ENCODE measurements around the gene L1CAM.

L1CAM gene

GRCh38 chrX:153882557-153882956 is 3.4 kb downstream of the L1CAM start:
- intact Hi-C loops (cut with micrococcal nuclease), result no loop called here
- no peak overlapping the region for H3K27ac Mint-ChIP-seq
- no peaks in the 10 kb centered on the region for H3K36me3 Mint-ChIP-seq (ENCODE audit: low read depth)
- H3K4me1 Mint-ChIP-seq (ENCODE audit: low read depth), result peaks cover 25% of the 10 kb centered on the region
- H3K27me3 Mint-ChIP-seq, result peaks cover 92% of the 10 kb centered on the region
- H3K4me3 Mint-ChIP-seq, result no peak overlapping the region
- H3K9me3 Mint-ChIP-seq, result no peaks in the 10 kb centered on the region

GRCh38 chrX:153882086-153882498 is 3.9 kb downstream of the L1CAM start:
- H3K4me1 Mint-ChIP-seq (ENCODE audit: low read depth), result peaks cover 25% of the 10 kb centered on the region
- no peaks in the 10 kb centered on the region for H3K36me3 Mint-ChIP-seq (ENCODE audit: low read depth)
- no peaks in the 10 kb centered on the region for H3K9me3 Mint-ChIP-seq

GRCh38 chrX:153881281-153881680 is 4.7 kb downstream of the L1CAM start:
- intact Hi-C loops (cut with micrococcal nuclease), result no loop called here

More at GRCh38 chrX:153882086-153882498, 3.9 kb downstream of the L1CAM start:
- no peak overlapping the region for H3K27ac Mint-ChIP-seq
- no peak overlapping the region for H3K4me3 Mint-ChIP-seq
- intact Hi-C loops (cut with micrococcal nuclease), result no loop called here
- H3K27me3 Mint-ChIP-seq, result peaks cover 90% of the 10 kb centered on the region

DNA sequence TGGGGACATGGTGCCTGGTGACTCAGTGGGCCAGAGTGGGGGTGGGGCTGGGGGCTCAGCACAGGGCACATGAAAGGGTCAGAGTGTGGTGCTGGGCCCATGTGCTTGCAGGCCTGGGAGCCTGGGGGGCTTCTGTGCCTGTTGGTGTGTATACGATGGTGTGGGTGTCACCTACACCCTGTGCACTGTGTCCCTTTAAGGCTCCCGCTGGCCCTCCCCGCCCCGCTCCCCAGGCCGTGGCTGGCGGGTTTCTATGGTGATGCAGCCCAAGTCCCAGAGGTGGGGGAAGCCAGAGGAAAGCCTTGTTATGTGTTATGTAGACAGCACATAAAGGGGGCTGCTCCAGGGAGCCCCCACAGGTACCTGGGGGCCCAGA is 5.5 kb downstream of the L1CAM start:
- H3K36me3 Mint-ChIP-seq (ENCODE audit: low read depth), result no peaks in the 10 kb centered on the region
- H3K27me3 Mint-ChIP-seq, result peaks cover 87% of the 10 kb centered on the region
- no peak overlapping the region for H3K4me3 Mint-ChIP-seq
- intact Hi-C loops (cut with micrococcal nuclease), result no loop called here
- no peaks in the 10 kb centered on the region for H3K9me3 Mint-ChIP-seq
- no peak overlapping the region for H3K27ac Mint-ChIP-seq
- peaks cover 25% of the 10 kb centered on the region for H3K4me1 Mint-ChIP-seq (ENCODE audit: low read depth)

More at GRCh38 chrX:153881281-153881680, 4.7 kb downstream of the L1CAM start:
- Mint-ChIP-seq H3K27ac (no peak overlapping the region), H3K36me3 (ENCODE audit: low read depth) (no peaks in the 10 kb centered on the region), H3K27me3 (peaks cover 85% of the 10 kb centered on the region), H3K9me3 (no peaks in the 10 kb centered on the region), H3K4me3 (no peak overlapping the region), H3K4me1 (ENCODE audit: low read depth) (peaks cover 25% of the 10 kb centered on the region)

DNA sequence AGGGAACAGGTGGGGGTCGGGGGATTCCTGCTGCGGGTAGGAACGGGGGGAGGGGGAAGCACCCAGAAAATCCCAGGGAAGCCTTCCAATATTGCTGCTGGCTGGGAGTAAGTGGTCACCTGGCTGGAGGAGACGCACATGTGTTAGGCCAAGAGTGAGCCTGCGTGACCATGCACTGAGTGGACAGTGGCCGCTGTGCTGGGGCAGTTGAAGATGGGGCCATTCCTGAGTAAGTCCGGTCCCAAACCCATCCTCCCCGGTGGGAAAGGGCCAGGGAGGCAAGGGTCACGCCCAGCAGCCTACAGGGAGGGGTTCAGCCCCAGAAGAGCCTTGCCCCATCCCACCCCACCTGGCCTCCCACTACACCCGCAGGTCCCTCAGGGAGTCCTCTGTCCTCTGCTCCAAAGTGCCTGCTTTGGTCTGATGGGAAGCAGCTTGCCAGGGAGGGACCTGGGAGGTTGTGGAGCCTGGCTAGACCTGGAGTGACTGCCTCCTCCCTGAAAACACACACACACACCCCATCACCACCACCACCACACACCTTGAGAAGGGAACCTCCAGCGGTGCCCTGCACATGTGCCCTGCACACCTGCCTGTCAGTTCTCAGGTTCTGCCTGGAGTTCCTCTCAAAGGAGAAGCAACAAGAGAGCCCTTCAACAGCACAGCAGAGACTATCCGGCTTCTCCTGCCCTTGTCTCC is 6.1 kb downstream of the L1CAM start:
- H3K36me3 Mint-ChIP-seq (ENCODE audit: low read depth), result no peaks in the 10 kb centered on the region
- peaks cover 86% of the 10 kb centered on the region for H3K27me3 Mint-ChIP-seq
- peaks cover 20% of the 10 kb centered on the region for H3K4me1 Mint-ChIP-seq (ENCODE audit: low read depth)
- H3K27ac Mint-ChIP-seq, result no peak overlapping the region
- intact Hi-C loops (cut with micrococcal nuclease), result no loop called here
- no peak overlapping the region for H3K4me3 Mint-ChIP-seq
- no peaks in the 10 kb centered on the region for H3K9me3 Mint-ChIP-seq

- Mint-ChIP-seq H3K27me3 (peaks cover 86% of the 10 kb centered on the region), H3K9me3 (no peaks in the 10 kb centered on the region), H3K4me3 (no peak overlapping the region), H3K36me3 (ENCODE audit: low read depth) (no peaks in the 10 kb centered on the region), H3K4me1 (ENCODE audit: low read depth) (peaks cover 20% of the 10 kb centered on the region), H3K27ac (no peak overlapping the region)
- intact Hi-C loops (cut with micrococcal nuclease), result no loop called here
Measured at GRCh38 chrX:153878969-153879653, 6.9 kb downstream of the L1CAM start.

- no peak overlapping the region for H3K27ac Mint-ChIP-seq
- intact Hi-C loops (cut with micrococcal nuclease), result no loop called here
- no peaks in the 10 kb centered on the region for H3K36me3 Mint-ChIP-seq (ENCODE audit: low read depth)
- H3K4me1 Mint-ChIP-seq (ENCODE audit: low read depth), result peaks cover 20% of the 10 kb centered on the region
- no peaks in the 10 kb centered on the region for H3K9me3 Mint-ChIP-seq
- no peak overlapping the region for H3K4me3 Mint-ChIP-seq
- H3K27me3 Mint-ChIP-seq, result peaks cover 85% of the 10 kb centered on the region
Measured at GRCh38 chrX:153878345-153878744, 7.6 kb downstream of the L1CAM start.

DNA sequence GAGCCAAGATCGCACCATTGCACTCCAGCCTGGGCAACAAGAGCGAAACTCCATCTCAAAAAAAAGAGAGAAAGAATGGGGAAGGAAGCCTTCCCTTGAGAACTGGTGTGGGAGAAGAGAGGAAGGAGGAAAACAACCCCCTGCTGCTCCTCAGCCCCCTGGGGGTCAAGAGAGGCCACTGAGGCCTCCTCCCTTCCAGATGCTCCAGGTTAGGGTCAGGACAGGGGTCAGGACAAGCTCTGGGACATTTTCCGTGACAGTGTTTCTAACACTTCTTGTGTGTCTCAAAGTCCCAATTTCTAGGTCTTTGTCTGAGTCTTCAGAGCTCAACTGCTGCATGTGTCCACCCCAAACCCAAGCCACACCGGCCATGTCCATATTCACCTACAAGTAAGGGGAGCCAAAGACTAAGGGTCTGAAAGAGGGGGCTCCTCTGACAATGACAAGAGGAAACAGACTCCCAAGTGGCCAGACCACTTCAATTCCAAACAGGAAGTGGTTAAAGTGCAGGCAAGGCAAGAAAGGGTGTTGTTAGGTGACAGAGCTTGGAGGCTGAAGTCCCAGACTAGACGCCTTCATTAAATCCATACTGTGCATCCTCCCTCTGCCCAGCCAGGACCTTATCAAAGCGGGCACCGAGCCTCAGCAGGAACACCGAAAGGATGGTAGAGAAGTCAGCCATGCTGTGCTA is 8.3 kb downstream of the L1CAM start:
- Mint-ChIP-seq H3K4me3 (no peak overlapping the region), H3K27ac (no peak overlapping the region)
- intact Hi-C loops (cut with micrococcal nuclease), result no loop called here

GRCh38 chrX:153876112-153876491 is 9.9 kb downstream of the L1CAM start:
- no peaks in the 10 kb centered on the region for H3K9me3 Mint-ChIP-seq
- H3K27ac Mint-ChIP-seq, result no peak overlapping the region
- intact Hi-C loops (cut with micrococcal nuclease), result no loop called here
- peaks cover 15% of the 10 kb centered on the region for H3K4me1 Mint-ChIP-seq (ENCODE audit: low read depth)
- H3K27me3 Mint-ChIP-seq, result peaks cover 80% of the 10 kb centered on the region
- no peaks in the 10 kb centered on the region for H3K36me3 Mint-ChIP-seq (ENCODE audit: low read depth)
- no peak overlapping the region for H3K4me3 Mint-ChIP-seq

More for the DNA sequence above, 8.3 kb downstream of the L1CAM start:
- no peaks in the 10 kb centered on the region for H3K9me3 Mint-ChIP-seq
- H3K36me3 Mint-ChIP-seq (ENCODE audit: low read depth), result no peaks in the 10 kb centered on the region
- H3K4me1 Mint-ChIP-seq (ENCODE audit: low read depth), result peaks cover 15% of the 10 kb centered on the region
- H3K27me3 Mint-ChIP-seq, result peaks cover 83% of the 10 kb centered on the region

DNA sequence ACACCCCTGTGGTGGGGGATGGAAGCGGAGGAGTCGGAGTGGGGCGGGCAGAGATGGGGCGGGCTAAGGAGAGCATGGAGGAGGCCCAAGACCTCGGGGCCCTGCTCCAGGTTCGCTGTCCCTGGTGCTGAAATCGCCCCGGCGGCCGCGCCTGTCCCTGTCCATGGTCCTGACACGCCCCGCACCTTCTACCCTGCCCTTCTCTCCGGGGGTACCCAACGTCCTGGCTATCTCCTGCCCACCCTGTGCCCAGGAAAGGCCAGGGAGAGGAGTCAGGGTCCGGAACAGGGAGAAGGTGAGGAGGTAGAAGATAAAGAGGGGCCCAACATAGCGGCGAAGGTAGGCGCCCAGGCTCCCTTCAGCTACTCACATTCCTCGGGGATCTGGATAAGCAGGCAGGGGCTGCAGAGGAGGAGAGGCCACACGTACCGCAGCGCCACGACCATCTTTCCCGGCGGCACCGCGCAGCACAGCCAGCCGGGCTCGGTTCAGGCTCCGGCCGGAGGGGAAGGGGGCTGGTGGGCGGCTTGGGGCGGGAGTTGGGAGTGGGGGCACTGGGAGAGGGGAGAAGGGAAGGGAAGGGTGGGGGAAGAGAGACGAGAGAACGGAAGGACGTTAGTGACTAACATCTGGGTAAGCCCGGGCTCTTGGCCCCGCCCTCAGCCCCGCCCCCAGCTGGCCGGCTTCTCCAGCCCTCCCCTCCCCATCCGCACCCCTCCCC is 10.4 kb downstream of the L1CAM start:
- Mint-ChIP-seq H3K27ac (no peak overlapping the region), H3K9me3 (no peaks in the 10 kb centered on the region), H3K4me1 (ENCODE audit: low read depth) (peaks cover 15% of the 10 kb centered on the region), H3K27me3 (peaks cover 79% of the 10 kb centered on the region), H3K36me3 (ENCODE audit: low read depth) (no peaks in the 10 kb centered on the region), H3K4me3 (no peak overlapping the region)
- intact Hi-C loops (cut with micrococcal nuclease), result no loop called here

DNA sequence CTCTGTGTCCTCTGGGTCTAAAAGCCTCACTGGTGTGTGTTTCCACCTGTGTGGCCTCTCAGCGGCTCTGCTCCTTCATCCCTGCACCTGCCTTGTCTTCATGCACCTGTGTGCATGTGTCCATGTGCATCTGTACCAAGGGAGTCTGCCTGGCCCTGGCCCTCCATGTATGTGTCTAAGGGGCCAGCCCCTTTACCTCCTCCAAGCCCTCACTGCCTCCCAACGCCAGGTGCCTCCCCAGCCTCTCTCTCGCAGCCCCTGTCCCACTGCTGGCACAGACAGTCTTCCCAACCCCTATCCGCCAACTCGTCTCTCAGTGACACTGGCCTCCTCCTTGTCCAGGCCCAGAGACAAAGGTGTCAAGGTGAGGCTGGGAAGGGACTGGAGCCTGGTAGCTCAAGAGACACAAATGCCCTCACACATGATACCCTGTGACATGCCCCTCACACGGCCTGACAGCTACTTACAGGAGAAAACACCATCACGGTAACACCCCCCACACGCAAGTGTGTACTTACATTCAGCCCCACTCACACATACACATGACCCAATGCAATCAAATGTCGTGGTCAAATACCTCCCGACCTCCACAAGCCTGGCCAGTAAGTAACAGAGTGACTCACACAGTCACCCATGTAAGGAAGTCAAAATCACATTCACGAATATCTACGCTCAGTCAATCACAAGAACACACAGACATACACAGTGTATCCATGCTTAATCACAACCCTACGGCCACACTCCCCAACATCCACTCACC is 11.4 kb downstream of the L1CAM start:
- peaks cover 15% of the 10 kb centered on the region for H3K4me1 Mint-ChIP-seq (ENCODE audit: low read depth)
- H3K4me3 Mint-ChIP-seq, result no peak overlapping the region
- H3K27me3 Mint-ChIP-seq, result peaks cover 71% of the 10 kb centered on the region
- H3K9me3 Mint-ChIP-seq, result no peaks in the 10 kb centered on the region
- intact Hi-C loops (cut with micrococcal nuclease), result no loop called here
- no peak overlapping the region for H3K27ac Mint-ChIP-seq
- H3K36me3 Mint-ChIP-seq (ENCODE audit: low read depth), result no peaks in the 10 kb centered on the region

- Mint-ChIP-seq H3K27ac (no peak overlapping the region), H3K36me3 (ENCODE audit: low read depth) (no peaks in the 10 kb centered on the region), H3K4me3 (no peak overlapping the region), H3K9me3 (no peaks in the 10 kb centered on the region), H3K4me1 (ENCODE audit: low read depth) (peaks cover 11% of the 10 kb centered on the region), H3K27me3 (peaks cover 67% of the 10 kb centered on the region)
- intact Hi-C loops (cut with micrococcal nuclease), result no loop called here
Measured at GRCh38 chrX:153874085-153874365, 11.9 kb downstream of the L1CAM start.

DNA sequence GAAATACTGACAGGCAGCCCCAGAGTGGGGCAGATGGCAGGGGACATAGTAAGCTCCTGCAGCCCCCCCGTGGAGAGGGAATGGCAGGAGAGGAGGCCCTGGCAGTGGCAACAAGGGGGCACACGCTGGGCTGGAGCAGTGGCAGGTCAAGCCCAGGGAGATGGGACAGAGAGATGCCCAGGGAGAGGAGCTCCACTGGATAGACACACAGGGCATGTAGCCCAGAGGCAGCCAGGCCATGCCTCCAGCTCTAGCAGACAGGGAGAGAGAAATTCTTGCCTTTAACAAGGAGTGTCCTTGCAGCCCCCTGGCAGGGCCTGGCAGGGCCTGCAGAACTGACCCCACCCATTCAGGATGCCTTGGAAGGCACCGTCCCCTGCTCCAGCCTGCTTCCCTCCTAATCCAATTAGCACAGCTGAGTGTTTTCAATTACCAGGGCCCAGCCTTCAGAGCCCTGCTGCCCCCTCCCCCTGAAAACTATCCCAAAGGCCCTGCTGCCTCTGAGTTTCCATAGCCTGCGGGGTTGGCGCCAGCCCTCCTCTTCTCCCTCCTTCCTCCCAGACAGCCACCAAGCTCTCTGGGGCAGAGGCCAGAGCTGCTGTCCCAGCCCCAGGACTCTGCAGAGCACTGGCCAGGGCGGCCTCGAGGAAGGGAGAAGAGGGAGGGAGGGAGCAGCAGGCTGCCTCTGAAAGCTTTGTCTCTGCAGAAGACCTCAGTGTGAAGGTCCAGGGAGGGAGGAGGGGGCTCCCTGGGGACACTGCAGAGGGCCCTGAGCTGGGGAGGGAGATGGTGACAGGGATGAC is 12.5 kb downstream of the L1CAM start:
- Mint-ChIP-seq H3K9me3 (no peaks in the 10 kb centered on the region), H3K27me3 (peaks cover 62% of the 10 kb centered on the region), H3K4me1 (ENCODE audit: low read depth) (peaks cover 7% of the 10 kb centered on the region), H3K27ac (no peak overlapping the region), H3K36me3 (ENCODE audit: low read depth) (no peaks in the 10 kb centered on the region), H3K4me3 (no peak overlapping the region)
- intact Hi-C loops (cut with micrococcal nuclease), result no loop called here

Measured in dendritic cell treated with granulocyte-macrophage colony-stimulating factor and Interleukin-4, amounts not matched to agents 40 ng/mL and 50 ng/mL, for 4 days (primary cell).